OCI-LY7 (cell line): Measurements from ENCODE around the gene PTCD1. TPM values are rescaled to one million over a fixed set of nuclear protein-coding genes. Genes with fewer than 3 reads are reported as not detected.

Source experiments
- BruUV-seq: library from RNA; stranded (reverse); fragments of 400-500 nt; replicated peaks from 2 replicates; lab custom pipeline; 2021; lab: Mats Ljungman, UMichigan
- CTCF ChIA-PET: fragments of 300-600 bp; sonication (Branson Sonifier 250); formaldehyde crosslinking; loops from one replicate; lab custom pipeline; 2022; ENCODE audit warnings: antibody characterized with exemption; ENCODE audit not compliant: unreplicated experiment; lab: Charles Lee
- POLR2A ChIA-PET: fragments of 300-600 bp; sonication (Branson Sonifier 250); formaldehyde crosslinking; loops from one replicate; lab custom pipeline; 2022; ENCODE audit warnings: antibody characterized with exemption; lab: Charles Lee
- DNase-seq: peaks from one replicate; pipeline ENCODE4 v3.0.0-alpha.2; 2015; ENCODE audit warnings: low spot score
- H2AFZ ChIP-seq: fragments of 200-600 bp; sonication (generic), shearing (Covaris generic); 2 replicates; pipeline ENCODE4 v1.6.1; 2014; ENCODE audit warnings: mild to moderate bottlenecking, antibody characterized with exemption, low read length, moderate library complexity
- H3K27ac ChIP-seq: fragments of 200-600 bp; sonication (generic); 2 replicates; pipeline ENCODE4 v1.5.1; 2014; ENCODE audit warnings: mixed run types, low read depth, mild to moderate bottlenecking, moderate library complexity, low read length, inconsistent platforms; ENCODE audit not compliant: poor library complexity, severe bottlenecking
- H3K36me3 ChIP-seq: fragments of 200-600 bp; sonication (generic); 2 replicates; pipeline ENCODE4 v1.6.1; 2014; ENCODE audit warnings: mild to moderate bottlenecking, antibody characterized with exemption, low read length, moderate library complexity, mixed read lengths; ENCODE audit not compliant: insufficient read depth
- H3K4me1 ChIP-seq: fragments of 200-600 bp; sonication (generic); 2 replicates; pipeline ENCODE4 v1.5.1; 2014; ENCODE audit warnings: mild to moderate bottlenecking, low read length; ENCODE audit not compliant: insufficient read depth, poor library complexity, severe bottlenecking
- H3K4me2 ChIP-seq: fragments of 200-600 bp; sonication (generic); 2 replicates; pipeline ENCODE4 v1.6.1; 2014; ENCODE audit warnings: mild to moderate bottlenecking, low read length
- H3K4me3 ChIP-seq: fragments of 200-600 bp; sonication (generic); 2 replicates; pipeline ENCODE4 v1.5.1; 2014; ENCODE audit warnings: mild to moderate bottlenecking, low read depth, low read length; ENCODE audit not compliant: poor library complexity, severe bottlenecking
- H3K79me2 ChIP-seq: fragments of 200-600 bp; sonication (generic); 2 replicates; pipeline ENCODE4 v1.6.1; 2016; ENCODE audit warnings: low read depth, mild to moderate bottlenecking, low read length, moderate library complexity, mixed read lengths; ENCODE audit not compliant: insufficient read depth
- H3K9me2 ChIP-seq: fragments of 200-600 bp; sonication (generic); 2 replicates; pipeline ENCODE4 v1.6.1; 2016; ENCODE audit warnings: mild to moderate bottlenecking, low read length, mixed read lengths; ENCODE audit not compliant: insufficient read depth
- H3K9me3 ChIP-seq: fragments of 200-600 bp; sonication (generic); 2 replicates; pipeline ENCODE4 v1.6.1; 2014; ENCODE audit warnings: mild to moderate bottlenecking, mixed run types, low read length, mixed read lengths
- H4K20me1 ChIP-seq: fragments of 200-600 bp; sonication (generic); 2 replicates; pipeline ENCODE4 v1.6.1; 2014; ENCODE audit warnings: mild to moderate bottlenecking, antibody characterized with exemption, low read length, moderate library complexity, mixed read lengths; ENCODE audit not compliant: insufficient read depth
- CTCF ChIP-seq: fragments of 200-600 bp; sonication (generic); conservative IDR thresholded peaks from 2 replicates; pipeline ENCODE4 v1.5.1; 2014; ENCODE audit warnings: mild to moderate bottlenecking, antibody characterized with exemption, low read length, moderate library complexity, mixed read lengths
- EZH2phosphoT487 ChIP-seq: fragments of 200-600 bp; sonication (generic); IDR thresholded peaks from 2 replicates; pipeline ENCODE4 v1.6.1; 2018; ENCODE audit warnings: low read depth, borderline replicate concordance, mild to moderate bottlenecking, mixed run types, antibody characterized with exemption, low read length, moderate library complexity, mixed read lengths
- intact Hi-C: fragments of 100-400 bp; cut with micrococcal nuclease; formaldehyde crosslinking; loops from one replicate; pipeline ENCODE4 v1.10.0; 2022; ENCODE audit not compliant: unreplicated experiment
- total RNA-seq, 2 experiments: library from RNA; depleted of rRNA in 1 of 2; stranded (reverse); fragments of >200 nt in 1 of 2; shearing (Covaris generic) in 1 of 2; gene quantifications; 2 replicates each; pipeline ENCODE4 v1.2.3, GENCODE V29; 2014 to 2022

Gene PTCD1
- total RNA-seq, 2 experiments from 2014 or later, result 11.0 to 11.3 TPM

GRCh38 chr7:99453105-99453504 lies 14.5 kb upstream of the PTCD1 start:
- no peak overlapping the region for H3K27ac ChIP-seq
- no peaks in the 10 kb centered on the region for H3K9me3 ChIP-seq
- H4K20me1 ChIP-seq, result no peaks in the 10 kb centered on the region; the same call in 1 of the 2 replicates
- no peak overlapping the region for H2AFZ ChIP-seq
- DNase-seq, result no peak
- intact Hi-C loops, result no loop called here
- peaks cover 97% of the 10 kb centered on the region for H3K36me3 ChIP-seq
- no TSS peak for BruUV-seq
- no peak overlapping the region for H3K4me3 ChIP-seq
- no peaks in the 10 kb centered on the region for H3K9me2 ChIP-seq
- TF ChIP-seq EZH2phosphoT487, result no peak
- no peak for TF ChIP-seq CTCF
- no peaks in the 10 kb centered on the region for H3K79me2 ChIP-seq
- H3K4me1 ChIP-seq, result no peaks in the 10 kb centered on the region
- POLR2A ChIA-PET, result no interaction called here
- H3K4me2 ChIP-seq, result no peak overlapping the region
- CTCF ChIA-PET, result no interaction called here

DNA sequence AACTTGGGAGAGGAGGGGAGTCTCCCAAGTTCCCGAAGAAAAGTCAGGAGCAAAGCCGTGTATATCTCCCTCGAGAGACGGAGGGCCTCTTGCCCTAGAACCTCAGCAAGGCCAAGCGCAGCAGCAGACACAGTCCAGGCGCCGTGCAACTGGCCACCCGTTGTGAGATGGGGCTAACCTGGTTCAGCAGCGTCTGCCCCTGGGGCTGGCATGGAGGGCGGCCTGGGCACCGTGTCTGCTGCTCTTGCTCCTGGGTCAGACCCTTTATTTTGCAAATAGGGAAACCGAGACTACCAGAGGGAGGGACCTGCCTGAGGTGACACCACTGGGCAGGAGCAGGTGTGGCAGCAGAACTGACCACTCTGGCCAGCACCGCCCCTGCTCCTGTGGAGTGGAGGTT lies 13.9 kb upstream of the PTCD1 start:
- H3K36me3 ChIP-seq, result peaks cover 97% of the 10 kb centered on the region
- POLR2A ChIA-PET, result no interaction called here

More for the DNA sequence above, 13.9 kb upstream of the PTCD1 start:
- Histone ChIP-seq H3K27ac (no peak overlapping the region), H3K4me1 (no peaks in the 10 kb centered on the region), H3K9me3 (no peaks in the 10 kb centered on the region), H3K4me3 (no peak overlapping the region), H2AFZ (no peak overlapping the region), H4K20me1 (no peaks in the 10 kb centered on the region; the same call in 1 of the 2 replicates), H3K9me2 (no peaks in the 10 kb centered on the region), H3K79me2 (no peaks in the 10 kb centered on the region), H3K4me2 (no peak overlapping the region)
- DNase-seq, result no peak
- TF ChIP-seq CTCF (no peak), EZH2phosphoT487 (no peak)
- BruUV-seq, result no TSS peak
- CTCF ChIA-PET, result no interaction called here
- intact Hi-C loops, result no loop called here
